Neural cell (in vitro differentiated cells): ENCODE data around the gene ABHD17C. TPM values are rescaled to one million over a fixed set of nuclear protein-coding genes. Genes with fewer than 3 reads are reported as not detected.
A peak's percentile ranks its signal among the peaks of the same experiment; 100 is the strongest.

Experiments used
- H2AFZ ChIP-seq: fragments of 200-600, 300-800 bp; sonication (generic), shearing (Covaris generic); 2 replicates; pipeline ENCODE4 v1.6.0; 2014; ENCODE audit warnings: low read depth, mild to moderate bottlenecking, antibody characterized with exemption, low read length, moderate library complexity
- H3F3A ChIP-seq: fragments of 200-600 bp; shearing (Covaris generic); 2 replicates; pipeline ENCODE4 v1.6.1; 2016; ENCODE audit warnings: mild to moderate bottlenecking, moderate library complexity, mixed read lengths, antibody characterized with exemption, low read length; ENCODE audit not compliant: insufficient read depth, poor library complexity, severe bottlenecking
- H3K27ac ChIP-seq: fragments of 200-600, 300-800 bp; sonication (generic), shearing (Covaris generic); 2 replicates; pipeline ENCODE4 v1.5.1; 2014; ENCODE audit warnings: mild to moderate bottlenecking, low read length, moderate library complexity
- H3K27me3 ChIP-seq: fragments of 300-800, 200-600 bp; sonication (generic), shearing (Covaris generic); 2 replicates; pipeline ENCODE4 v1.6.0; 2014; ENCODE audit warnings: mild to moderate bottlenecking, low read depth, low read length, moderate library complexity; ENCODE audit not compliant: insufficient read depth
- H3K36me3 ChIP-seq: fragments of 300-800, 200-600 bp; sonication (generic), shearing (Covaris generic); 2 replicates; pipeline ENCODE4 v1.5.1; 2014; ENCODE audit warnings: mild to moderate bottlenecking, antibody characterized with exemption, low read length, moderate library complexity; ENCODE audit not compliant: insufficient read depth
- H3K4me2 ChIP-seq: fragments of 300-800, 200-600 bp; sonication (generic), shearing (Covaris generic); 2 replicates; pipeline ENCODE4 v1.6.0; 2014; ENCODE audit warnings: mild to moderate bottlenecking, low read length
- H3K4me3 ChIP-seq: fragments of 300-800, 200-600 bp; sonication (generic), shearing (Covaris generic); 2 replicates; pipeline ENCODE4 v1.5.1; 2014; ENCODE audit warnings: mild to moderate bottlenecking, low read length, moderate library complexity
- H3K79me2 ChIP-seq: fragments of 200-600 bp; shearing (Covaris generic); replicated peaks from 2 replicates; pipeline ENCODE4 v1.6.0; 2014; ENCODE audit warnings: mild to moderate bottlenecking, low read length, moderate library complexity; ENCODE audit not compliant: insufficient read depth
- H3K9ac ChIP-seq: fragments of 300-800, 200-600 bp; sonication (generic), shearing (Covaris generic); 2 replicates; pipeline ENCODE4 v1.6.1; 2016; ENCODE audit warnings: mild to moderate bottlenecking, low read length, mixed read lengths
- H3K9me2 ChIP-seq: fragments of 200-600 bp; shearing (Covaris generic); 2 replicates; pipeline ENCODE4 v1.6.1; 2016; ENCODE audit warnings: mild to moderate bottlenecking, low read length, mixed read lengths; ENCODE audit not compliant: insufficient read depth
- H3K9me3 ChIP-seq: fragments of 200-600, 300-800 bp; sonication (generic), shearing (Covaris generic); 2 replicates; pipeline ENCODE4 v1.6.1; 2016; ENCODE audit warnings: mild to moderate bottlenecking, mixed run types, low read length, moderate library complexity, mixed read lengths
- H4K20me1 ChIP-seq: fragments of 200-600 bp; shearing (Covaris generic); 2 replicates; pipeline ENCODE4 v1.6.1; 2016; ENCODE audit warnings: mild to moderate bottlenecking, mixed run types; ENCODE audit not compliant: insufficient read depth
- EP300 ChIP-seq: fragments of 450-650 bp; conservative IDR thresholded peaks from 2 replicates; pipeline ENCODE4 v1.6.1; 2014; ENCODE audit warnings: antibody characterized with exemption, mild to moderate bottlenecking, moderate library complexity; ENCODE audit not compliant: poor library complexity, severe bottlenecking
- EZH2 ChIP-seq: fragments of 200-600, 300-800 bp; shearing (Covaris generic), sonication (generic); IDR thresholded peaks from 2 replicates; pipeline ENCODE4 v1.6.1; 2014; ENCODE audit warnings: antibody characterized with exemption, low read length, borderline replicate concordance, mild to moderate bottlenecking; ENCODE audit not compliant: insufficient read depth, poor library complexity, severe bottlenecking
- MXI1 ChIP-seq: fragments of 450-650 bp; conservative IDR thresholded peaks from 2 replicates; pipeline ENCODE4 v1.6.1; 2014; ENCODE audit warnings: antibody characterized with exemption, mild to moderate bottlenecking; ENCODE audit not compliant: poor library complexity, severe bottlenecking
- POLR2AphosphoS5 ChIP-seq: IDR thresholded peaks from 2 replicates; pipeline ENCODE4 v1.6.1; 2012
- RAD21 ChIP-seq: fragments of 450-650 bp; conservative IDR thresholded peaks from 2 replicates; pipeline ENCODE4 v1.6.1; 2014; ENCODE audit warnings: antibody characterized with exemption, mild to moderate bottlenecking, moderate library complexity
- SMC3 ChIP-seq: fragments of 450-650 bp; conservative IDR thresholded peaks from 2 replicates; pipeline ENCODE4 v1.6.1; 2014; ENCODE audit warnings: antibody characterized with exemption, mild to moderate bottlenecking, moderate library complexity; ENCODE audit not compliant: poor library complexity
- TAF1 ChIP-seq: IDR thresholded peaks from 2 replicates; pipeline ENCODE4 v1.6.1; 2012; ENCODE audit warnings: low read depth
- polyA plus RNA-seq: library from polyadenylated mRNA; depleted of rRNA; stranded (reverse); fragments of >200 nt; gene quantifications from 2 replicates; pipeline ENCODE4 v1.2.3, GENCODE V29; 2014
- TF ChIP-seq, protein P1 (sequence below): fragments of 450-650 bp; IDR thresholded peaks from 2 replicates; pipeline ENCODE4 v1.5.1; 2014; ENCODE audit warnings: antibody characterized with exemption, mild to moderate bottlenecking, moderate library complexity; ENCODE audit not compliant: poor library complexity, severe bottlenecking
- TF ChIP-seq, protein P2 (sequence below): IDR thresholded peaks from 2 replicates; pipeline ENCODE4 v1.6.1; 2012; ENCODE audit warnings: borderline replicate concordance

The ABHD17C gene
- polyA plus RNA-seq, 1 donor from 2014 or later = 18.3 TPM

DNA sequence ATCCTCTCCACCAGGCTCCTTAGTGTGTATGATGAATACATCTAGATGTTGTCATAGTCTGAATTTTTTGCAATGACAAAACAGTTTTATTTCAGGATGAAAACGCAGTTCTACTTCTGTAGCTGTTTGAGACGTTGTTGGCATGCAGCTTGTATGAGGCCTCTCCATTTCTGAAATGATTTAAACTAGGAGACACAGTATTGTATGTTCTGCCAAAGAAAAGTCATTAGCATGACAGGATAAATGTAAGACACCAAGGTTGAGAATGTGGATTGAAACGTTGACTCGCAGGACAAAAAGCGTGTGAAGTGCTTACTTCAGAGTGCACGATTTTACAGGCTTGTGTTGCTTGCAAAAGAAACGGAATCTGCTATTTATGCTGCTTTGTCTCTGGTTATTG is 35.3 kb downstream of the ABHD17C start:
- TF ChIP-seq POLR2AphosphoS5 (peak; percentile 76), EP300 (peak; percentile 86)
- TF ChIP-seq, protein P1, sequence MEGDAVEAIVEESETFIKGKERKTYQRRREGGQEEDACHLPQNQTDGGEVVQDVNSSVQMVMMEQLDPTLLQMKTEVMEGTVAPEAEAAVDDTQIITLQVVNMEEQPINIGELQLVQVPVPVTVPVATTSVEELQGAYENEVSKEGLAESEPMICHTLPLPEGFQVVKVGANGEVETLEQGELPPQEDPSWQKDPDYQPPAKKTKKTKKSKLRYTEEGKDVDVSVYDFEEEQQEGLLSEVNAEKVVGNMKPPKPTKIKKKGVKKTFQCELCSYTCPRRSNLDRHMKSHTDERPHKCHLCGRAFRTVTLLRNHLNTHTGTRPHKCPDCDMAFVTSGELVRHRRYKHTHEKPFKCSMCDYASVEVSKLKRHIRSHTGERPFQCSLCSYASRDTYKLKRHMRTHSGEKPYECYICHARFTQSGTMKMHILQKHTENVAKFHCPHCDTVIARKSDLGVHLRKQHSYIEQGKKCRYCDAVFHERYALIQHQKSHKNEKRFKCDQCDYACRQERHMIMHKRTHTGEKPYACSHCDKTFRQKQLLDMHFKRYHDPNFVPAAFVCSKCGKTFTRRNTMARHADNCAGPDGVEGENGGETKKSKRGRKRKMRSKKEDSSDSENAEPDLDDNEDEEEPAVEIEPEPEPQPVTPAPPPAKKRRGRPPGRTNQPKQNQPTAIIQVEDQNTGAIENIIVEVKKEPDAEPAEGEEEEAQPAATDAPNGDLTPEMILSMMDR = no peak

DNA sequence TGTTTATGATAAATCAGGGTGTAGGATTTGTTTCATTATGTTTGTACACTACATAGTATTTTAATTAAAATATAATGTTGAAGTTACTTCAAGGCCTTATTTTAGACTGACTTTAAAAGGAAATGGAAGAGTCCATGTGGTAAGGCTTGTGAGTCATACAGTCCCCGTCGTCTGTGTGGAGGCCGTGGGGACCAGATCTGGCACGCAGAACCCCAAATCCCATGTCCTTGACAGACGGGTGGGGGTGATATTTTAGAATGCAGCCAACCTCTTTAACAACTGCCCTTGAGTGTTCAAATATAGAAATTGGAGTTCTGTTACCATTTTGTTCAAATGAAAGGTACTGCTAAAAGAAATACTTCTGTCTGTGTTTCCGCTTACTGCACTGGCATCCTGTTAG is 35.8 kb downstream of the ABHD17C start:
- peak overlapping the region; percentile 13 for H3K27ac ChIP-seq
- no peaks in the 10 kb centered on the region for H4K20me1 ChIP-seq
- H3K9me3 ChIP-seq = no peaks in the 10 kb centered on the region
- H3K9ac ChIP-seq = no peak overlapping the region
- no peaks in the 10 kb centered on the region for H3K27me3 ChIP-seq
- no peak for TF ChIP-seq RAD21
- TF ChIP-seq, protein P1 = no peak
- TF ChIP-seq TAF1 = no peak
- TF ChIP-seq EP300 = no peak
- TF ChIP-seq SMC3 = no peak
- TF ChIP-seq MXI1 = no peak
- no peak for TF ChIP-seq EZH2
- no peak for TF ChIP-seq POLR2AphosphoS5
- TF ChIP-seq, protein P2, sequence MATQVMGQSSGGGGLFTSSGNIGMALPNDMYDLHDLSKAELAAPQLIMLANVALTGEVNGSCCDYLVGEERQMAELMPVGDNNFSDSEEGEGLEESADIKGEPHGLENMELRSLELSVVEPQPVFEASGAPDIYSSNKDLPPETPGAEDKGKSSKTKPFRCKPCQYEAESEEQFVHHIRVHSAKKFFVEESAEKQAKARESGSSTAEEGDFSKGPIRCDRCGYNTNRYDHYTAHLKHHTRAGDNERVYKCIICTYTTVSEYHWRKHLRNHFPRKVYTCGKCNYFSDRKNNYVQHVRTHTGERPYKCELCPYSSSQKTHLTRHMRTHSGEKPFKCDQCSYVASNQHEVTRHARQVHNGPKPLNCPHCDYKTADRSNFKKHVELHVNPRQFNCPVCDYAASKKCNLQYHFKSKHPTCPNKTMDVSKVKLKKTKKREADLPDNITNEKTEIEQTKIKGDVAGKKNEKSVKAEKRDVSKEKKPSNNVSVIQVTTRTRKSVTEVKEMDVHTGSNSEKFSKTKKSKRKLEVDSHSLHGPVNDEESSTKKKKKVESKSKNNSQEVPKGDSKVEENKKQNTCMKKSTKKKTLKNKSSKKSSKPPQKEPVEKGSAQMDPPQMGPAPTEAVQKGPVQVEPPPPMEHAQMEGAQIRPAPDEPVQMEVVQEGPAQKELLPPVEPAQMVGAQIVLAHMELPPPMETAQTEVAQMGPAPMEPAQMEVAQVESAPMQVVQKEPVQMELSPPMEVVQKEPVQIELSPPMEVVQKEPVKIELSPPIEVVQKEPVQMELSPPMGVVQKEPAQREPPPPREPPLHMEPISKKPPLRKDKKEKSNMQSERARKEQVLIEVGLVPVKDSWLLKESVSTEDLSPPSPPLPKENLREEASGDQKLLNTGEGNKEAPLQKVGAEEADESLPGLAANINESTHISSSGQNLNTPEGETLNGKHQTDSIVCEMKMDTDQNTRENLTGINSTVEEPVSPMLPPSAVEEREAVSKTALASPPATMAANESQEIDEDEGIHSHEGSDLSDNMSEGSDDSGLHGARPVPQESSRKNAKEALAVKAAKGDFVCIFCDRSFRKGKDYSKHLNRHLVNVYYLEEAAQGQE = no peak
- no peak overlapping the region for H2AFZ ChIP-seq
- no peak overlapping the region for H3K4me3 ChIP-seq
- no peaks in the 10 kb centered on the region for H3K9me2 ChIP-seq
- H3K4me2 ChIP-seq = peak overlapping the region; percentile 8
- no peaks in the 10 kb centered on the region for H3K36me3 ChIP-seq
- H3K79me2 ChIP-seq = no peaks in the 10 kb centered on the region
- peaks cover 3% of the 10 kb centered on the region for H3F3A ChIP-seq

More for the DNA sequence above, 35.3 kb downstream of the ABHD17C start:
- no peaks in the 10 kb centered on the region for H3K79me2 ChIP-seq
- no peaks in the 10 kb centered on the region for H4K20me1 ChIP-seq
- no peaks in the 10 kb centered on the region for H3K9me2 ChIP-seq
- H3K4me2 ChIP-seq = peak overlapping the region; percentile 8
- no peaks in the 10 kb centered on the region for H3K9me3 ChIP-seq
- H3F3A ChIP-seq = peaks cover 3% of the 10 kb centered on the region
- H3K36me3 ChIP-seq = no peaks in the 10 kb centered on the region
- peak overlapping the region; percentile 13 for H3K27ac ChIP-seq
- no peak overlapping the region for H2AFZ ChIP-seq
- H3K4me3 ChIP-seq = no peak overlapping the region
- no peak overlapping the region for H3K9ac ChIP-seq
- H3K27me3 ChIP-seq = no peaks in the 10 kb centered on the region
